Measurements from ENCODE around the gene BCO1. TPM values are rescaled to one million over a fixed set of nuclear protein-coding genes. Genes with fewer than 3 reads are reported as not detected.

The BCO1 gene
- total and polyA plus RNA-seq, 2 of the 4 experiments (the other 2 are of a cell fraction), result not detected

- intact Hi-C loops (cut with micrococcal nuclease), result no loop called here
- TF ChIP-seq CEBPB (IDR thresholded peaks at IDR 0.05; ENCODE audit: low read depth, low read length) (peak; percentile 83), CHD1 (IDR thresholded peaks at IDR 0.05; ENCODE audit: low read depth, low read length) (no peak)
Measured at GRCh38 chr16:81242977-81243618, 4.6 kb downstream of the BCO1 start.

More at GRCh38 chr16:81242977-81243618, 4.6 kb downstream of the BCO1 start:
- H3K27ac ChIP-seq (ENCODE audit: insufficient read depth, low read length), result no peak overlapping the region
- H3K27me3 ChIP-seq (ENCODE audit: control insufficient read depth, insufficient read depth, low read length), result peaks cover 7% of the 10 kb centered on the region
- no peak overlapping the region for H2AK9ac ChIP-seq (replicated peaks; ENCODE audit: low read depth, low read length, poor library complexity)
- H3K18ac ChIP-seq (ENCODE audit: low read depth, low read length), result no peak overlapping the region
- no peak overlapping the region for H2AFZ ChIP-seq (replicated peaks; ENCODE audit: low read length, poor library complexity)
- no peak overlapping the region for H3K23ac ChIP-seq (ENCODE audit: low read depth, low read length)
- no peaks in the 10 kb centered on the region for H3K79me1 ChIP-seq (ENCODE audit: low read depth in 1 of 2, low read length in 2 of 2)
- POLR2A ChIA-PET (ENCODE audit: unreplicated experiment), result no interaction called here
- WGBS, 2 experiments (ENCODE audit: extremely low coverage in 2 of 2, insufficient read length in 1 of 2), result 70% methylated on average over 2 of the region's 8 CpGs; no CpG with 5 or more reads in 1 of the 2 experiments
- no peak overlapping the region for H3K56ac ChIP-seq (ENCODE audit: extremely low read depth, insufficient read depth, low read length)
- no peak overlapping the region for H4K5ac ChIP-seq (ENCODE audit: low read depth, low read length)
- H2BK15ac ChIP-seq (ENCODE audit: low read depth, low read length), result no peak overlapping the region
- in situ Hi-C loops (cut with MboI; ENCODE audit: low sequenced_read_pairs) (no loop called here), dilution Hi-C loops (cut with HindIII; ENCODE audit: low sequenced_read_pairs, unreplicated experiment) (no loop called here)
- H3K4ac ChIP-seq (ENCODE audit: low read depth, low read length), result no peak overlapping the region
- H4K20me1 ChIP-seq (ENCODE audit: insufficient read depth, low read length), result no peaks in the 10 kb centered on the region
- H3K9me1 ChIP-seq (ENCODE audit: insufficient read depth, low read length), result no peaks in the 10 kb centered on the region
- H2BK5ac ChIP-seq (ENCODE audit: low read depth, low read length, poor library complexity, severe bottlenecking), result no peak overlapping the region
- H2BK20ac ChIP-seq (ENCODE audit: low read depth, low read length), result no peak overlapping the region
- DNase-seq (no peak), ATAC-seq (ENCODE audit: low read depth) (no peak)
- no peaks in the 10 kb centered on the region for H3K36me3 ChIP-seq (ENCODE audit: control insufficient read depth, insufficient read depth, low read length)
- H3K14ac ChIP-seq (replicated peaks; ENCODE audit: low read depth, low read length), result no peak overlapping the region
- no peaks in the 10 kb centered on the region for H3K4me1 ChIP-seq (ENCODE audit: control insufficient read depth, insufficient read depth, low read length)
- H3K4me3 ChIP-seq (ENCODE audit: insufficient read depth, low read depth, low read length), result no peak overlapping the region
- CTCF ChIA-PET, result no interaction called here
- H4K91ac ChIP-seq (ENCODE audit: insufficient read depth, low read depth, low read length), result no peak overlapping the region
- H3K9me3 ChIP-seq (ENCODE audit: control insufficient read depth, insufficient read depth, low read length), result peaks cover 5% of the 10 kb centered on the region
- H2BK120ac ChIP-seq (ENCODE audit: low read depth, low read length), result no peak overlapping the region
- BruUV-seq (replicated peaks), result no TSS peak
- H3K9ac ChIP-seq (ENCODE audit: low read depth, low read length), result no peak overlapping the region
- no peak overlapping the region for H2AK5ac ChIP-seq (ENCODE audit: low read depth, low read length)
- no peak overlapping the region for H3K4me2 ChIP-seq (ENCODE audit: low read depth, low read length)
- H4K8ac ChIP-seq (ENCODE audit: low read depth in 2 of 2, low read length in 2 of 2), result no peak overlapping the region

Data from IMR-90 (cell line).